ENCODE data around the gene RNF222. TPM values are rescaled to one million over a fixed set of nuclear protein-coding genes. Genes with fewer than 3 reads are reported as not detected.

RNF222 gene
- polyA plus RNA-seq, 2 of the 4 experiments (the other 2 are of a cell fraction), result not detected

GRCh38 chr17:8445536-8445935, 47.9 kb upstream of the RNF222 start:
- no peak for DNase-seq (ENCODE audit: low read depth in 1 of 2, low spot score in 1 of 2)
- H3K4me2 ChIP-seq, result no peak overlapping the region
- H3K27ac ChIP-seq, result no peak overlapping the region
- ATAC-seq, result no peak
- TF ChIP-seq KDM1A (IDR thresholded peaks at IDR 0.05; ENCODE audit: low read depth) (no peak), MAFK (IDR thresholded peaks at IDR 0.05; ENCODE audit: partially characterized antibody) (no peak), HDAC2 (IDR thresholded peaks at IDR 0.05) (no peak), HES2 (IDR thresholded peaks at IDR 0.05) (no peak), CBX2 (IDR thresholded peaks at IDR 0.05; ENCODE audit: borderline replicate concordance, low read depth) (no peak), HOXA7 (CRISPR knock-in tag; IDR thresholded peaks at IDR 0.05) (no peak), POLR2A (IDR thresholded peaks at IDR 0.05; ENCODE audit: low read length) (no peak), CHD4 (IDR thresholded peaks at IDR 0.05; ENCODE audit: borderline replicate concordance) (no peak), PHF8 (IDR thresholded peaks at IDR 0.05; ENCODE audit: borderline replicate concordance, low read depth) (no peak), HOXB5 (CRISPR knock-in tag; IDR thresholded peaks at IDR 0.05) (no peak), CHD2 (IDR thresholded peaks at IDR 0.05; ENCODE audit: low read length, partially characterized antibody) (no peak), MAZ (IDR thresholded peaks at IDR 0.05; ENCODE audit: borderline replicate concordance, low read depth, low read length) (no peak), CBX8 (IDR thresholded peaks at IDR 0.05) (no peak), RFX5 (IDR thresholded peaks at IDR 0.05) (no peak), JUN (IDR thresholded peaks at IDR 0.05) (no peak), TFCP2L1 (CRISPR knock-in tag; IDR thresholded peaks at IDR 0.05) (no peak)
- TF ChIP-seq, protein P1, sequence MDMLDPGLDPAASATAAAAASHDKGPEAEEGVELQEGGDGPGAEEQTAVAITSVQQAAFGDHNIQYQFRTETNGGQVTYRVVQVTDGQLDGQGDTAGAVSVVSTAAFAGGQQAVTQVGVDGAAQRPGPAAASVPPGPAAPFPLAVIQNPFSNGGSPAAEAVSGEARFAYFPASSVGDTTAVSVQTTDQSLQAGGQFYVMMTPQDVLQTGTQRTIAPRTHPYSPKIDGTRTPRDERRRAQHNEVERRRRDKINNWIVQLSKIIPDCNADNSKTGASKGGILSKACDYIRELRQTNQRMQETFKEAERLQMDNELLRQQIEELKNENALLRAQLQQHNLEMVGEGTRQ (IDR thresholded peaks at IDR 0.05), result no peak
- TF ChIP-seq, protein P2, sequence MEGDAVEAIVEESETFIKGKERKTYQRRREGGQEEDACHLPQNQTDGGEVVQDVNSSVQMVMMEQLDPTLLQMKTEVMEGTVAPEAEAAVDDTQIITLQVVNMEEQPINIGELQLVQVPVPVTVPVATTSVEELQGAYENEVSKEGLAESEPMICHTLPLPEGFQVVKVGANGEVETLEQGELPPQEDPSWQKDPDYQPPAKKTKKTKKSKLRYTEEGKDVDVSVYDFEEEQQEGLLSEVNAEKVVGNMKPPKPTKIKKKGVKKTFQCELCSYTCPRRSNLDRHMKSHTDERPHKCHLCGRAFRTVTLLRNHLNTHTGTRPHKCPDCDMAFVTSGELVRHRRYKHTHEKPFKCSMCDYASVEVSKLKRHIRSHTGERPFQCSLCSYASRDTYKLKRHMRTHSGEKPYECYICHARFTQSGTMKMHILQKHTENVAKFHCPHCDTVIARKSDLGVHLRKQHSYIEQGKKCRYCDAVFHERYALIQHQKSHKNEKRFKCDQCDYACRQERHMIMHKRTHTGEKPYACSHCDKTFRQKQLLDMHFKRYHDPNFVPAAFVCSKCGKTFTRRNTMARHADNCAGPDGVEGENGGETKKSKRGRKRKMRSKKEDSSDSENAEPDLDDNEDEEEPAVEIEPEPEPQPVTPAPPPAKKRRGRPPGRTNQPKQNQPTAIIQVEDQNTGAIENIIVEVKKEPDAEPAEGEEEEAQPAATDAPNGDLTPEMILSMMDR (IDR thresholded peaks at IDR 0.05), result no peak
- FAIRE-seq, result no peak
- ChIA-PET POLR2A (no interaction called here), CTCF (interaction anchor here (1.0 to 2.0 kb wide), 3 partner anchors 9 to 62 kb away, joined by 3 to 5 read pairs (median 3); no protein-coding TSS in a partner anchor)
- WGBS (ENCODE audit: missing lambda C conversion rate), result 89% methylated on average over 4 of the region's 4 CpGs
- no peaks in the 10 kb centered on the region for H3K4me1 ChIP-seq
- H3K4me3 ChIP-seq, result no peak overlapping the region
- no peaks in the 10 kb centered on the region for H3K9me3 ChIP-seq

DNA sequence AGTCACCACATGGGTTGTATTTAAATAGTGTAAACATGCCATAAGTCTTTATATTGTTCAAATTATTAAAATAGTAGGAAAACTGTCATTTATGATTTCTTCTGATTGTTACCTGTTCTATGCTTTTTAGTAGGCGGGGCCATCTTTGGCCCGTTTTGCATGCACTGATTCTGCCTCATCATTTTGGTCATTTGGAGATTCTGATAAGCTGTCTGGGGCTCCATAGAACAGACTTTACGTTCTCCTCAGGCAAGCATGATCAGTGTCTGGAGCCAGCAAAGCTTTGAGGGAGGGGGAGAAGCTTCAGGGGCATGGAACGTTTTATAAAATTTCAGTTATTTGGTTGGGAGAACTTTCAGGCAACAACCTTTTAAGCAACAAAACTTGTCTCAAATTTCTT, 46.9 kb upstream of the RNF222 start:
- FAIRE-seq (no peak), DNase-seq (ENCODE audit: low read depth in 1 of 2, low spot score in 1 of 2) (no peak), ATAC-seq (no peak)
- H3K4me2 ChIP-seq, result no peak overlapping the region
- ChIA-PET POLR2A (no interaction called here), CTCF (interaction anchor here (1.3 to 1.4 kb wide), 2 partner anchors 8 to 24 kb away, joined by 3 read pairs; no protein-coding TSS in a partner anchor)
- H3K9me3 ChIP-seq, result no peaks in the 10 kb centered on the region
- no peak for TF ChIP-seq RARB (CRISPR knock-in tag; IDR thresholded peaks at IDR 0.05)
- no peak for TF ChIP-seq EHF (CRISPR knock-in tag; IDR thresholded peaks at IDR 0.05)
- no peak overlapping the region for H3K27ac ChIP-seq
- 85% methylated on average over 4 of the region's 4 CpGs for WGBS (ENCODE audit: missing lambda C conversion rate)
- H3K4me3 ChIP-seq, result no peak overlapping the region
- H3K4me1 ChIP-seq, result no peaks in the 10 kb centered on the region

DNA sequence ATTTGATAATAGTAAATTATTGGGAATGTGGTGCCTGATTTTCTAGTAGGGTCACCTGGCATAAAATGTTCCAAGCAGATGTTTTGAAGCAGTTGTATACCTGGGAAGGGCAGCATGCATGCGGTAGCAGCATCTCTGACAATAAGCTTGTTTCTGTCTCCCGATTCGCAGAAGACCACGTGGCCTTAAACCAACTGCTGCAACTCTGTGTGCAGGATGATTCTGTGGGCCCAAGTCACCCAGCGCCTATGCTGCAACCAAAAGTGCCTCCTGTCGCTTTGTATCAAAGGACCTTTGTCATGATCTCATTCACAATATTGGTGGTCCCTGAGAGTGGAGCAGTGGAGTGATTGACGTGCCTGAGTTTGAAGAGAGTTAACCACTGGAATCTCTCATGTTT, 46.1 kb upstream of the RNF222 start:
- no peak overlapping the region for H3K4me2 ChIP-seq
- CTCF ChIA-PET, result interaction anchor here (1.3 to 1.6 kb wide), 3 partner anchors 9 to 25 kb away, joined by 3 read pairs; no protein-coding TSS in a partner anchor
- ATAC-seq (no peak), FAIRE-seq (no peak), DNase-seq (ENCODE audit: low read depth in 1 of 2, low spot score in 1 of 2) (no peak)
- H3K4me1 ChIP-seq, result no peaks in the 10 kb centered on the region
- no peak for TF ChIP-seq NR3C1 (IDR thresholded peaks at IDR 0.05)
- no peak for TF ChIP-seq FOSB (CRISPR knock-in tag; IDR thresholded peaks at IDR 0.05)
- no peak for TF ChIP-seq NFE2L2 (conservative IDR thresholded peaks at IDR 0.05; ENCODE audit: low read length)
- no peak for TF ChIP-seq PHF8 (IDR thresholded peaks at IDR 0.05; ENCODE audit: borderline replicate concordance, low read depth)
- H3K27ac ChIP-seq, result no peak overlapping the region
- H3K4me3 ChIP-seq, result no peak overlapping the region
- no peaks in the 10 kb centered on the region for H3K9me3 ChIP-seq
- WGBS (ENCODE audit: missing lambda C conversion rate), result 89% methylated on average over 7 of the region's 7 CpGs
- POLR2A ChIA-PET, result no interaction called here
